Activated CD4-positive, alpha-beta T cell treated with anti-CD3 and anti-CD28 coated beads, Interleukin-2, amount 50 U/mL, for 24 hours (primary cell): ENCODE results near the gene ANKRD40.
A peak's percentile ranks its signal among the peaks of the same experiment; 100 is the strongest.
"Not testable (repeated sequence)": the region's sequence is repeated elsewhere in the genome, so short reads cannot be mapped to it uniquely, and the experiment has no call there.

Experiments used
- DNase-seq, 2 donors: peaks; one replicate each; pipeline ENCODE4 v3.0.0-alpha.2; 2020; ENCODE audit warnings: low read depth in 1 of 2, low spot score in 1 of 2

The ANKRD40 gene

GRCh38 chr17:50707289-50708049 lies at the start of gene ANKRD40:
TSS of gene ANKRD40 (minus strand) at chr17:50707914. CDS start at chr17:50707654, 260 bp downstream.
- peak; percentile 90 to 92 for DNase-seq

- no peak for DNase-seq
Measured at GRCh38 chr17:50754521-50754920, 46.8 kb upstream of the ANKRD40 start.

GRCh38 chr17:50749245-50749644 lies 41.5 kb upstream of the ANKRD40 start:
- DNase-seq = no peak

GRCh38 chr17:50745631-50746030 lies 37.9 kb upstream of the ANKRD40 start:
- no peak for DNase-seq

- no peak for DNase-seq
Measured at GRCh38 chr17:50739098-50739497, 31.4 kb upstream of the ANKRD40 start.

DNA sequence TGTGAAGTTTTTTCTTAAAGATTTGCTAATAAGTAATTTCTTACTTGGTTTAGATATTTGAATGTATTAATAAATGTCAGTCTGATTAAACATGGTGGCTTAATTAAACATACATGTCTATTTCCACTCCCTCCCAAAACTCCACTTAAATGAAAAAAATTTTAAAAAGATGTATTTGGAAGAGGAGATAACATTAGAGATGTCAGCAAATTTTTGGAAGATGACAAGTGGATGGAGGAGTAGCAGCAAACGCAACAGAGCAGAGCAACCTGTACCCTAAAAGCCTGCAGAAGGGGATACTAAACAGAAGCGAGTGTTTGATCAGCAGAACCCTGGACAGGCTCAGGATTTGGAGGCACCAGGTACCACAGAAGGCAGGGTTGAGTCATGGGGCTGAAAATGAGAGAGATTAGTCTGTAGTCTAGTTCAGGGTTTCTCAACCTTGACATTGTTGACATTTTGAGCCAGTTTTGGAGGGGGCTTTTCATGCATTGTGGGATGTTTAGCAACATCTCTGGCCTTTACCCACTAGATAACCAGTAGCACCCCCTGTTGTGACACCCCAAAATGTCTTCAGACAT lies 29.5 kb upstream of the ANKRD40 start:
- no peak for DNase-seq

DNA sequence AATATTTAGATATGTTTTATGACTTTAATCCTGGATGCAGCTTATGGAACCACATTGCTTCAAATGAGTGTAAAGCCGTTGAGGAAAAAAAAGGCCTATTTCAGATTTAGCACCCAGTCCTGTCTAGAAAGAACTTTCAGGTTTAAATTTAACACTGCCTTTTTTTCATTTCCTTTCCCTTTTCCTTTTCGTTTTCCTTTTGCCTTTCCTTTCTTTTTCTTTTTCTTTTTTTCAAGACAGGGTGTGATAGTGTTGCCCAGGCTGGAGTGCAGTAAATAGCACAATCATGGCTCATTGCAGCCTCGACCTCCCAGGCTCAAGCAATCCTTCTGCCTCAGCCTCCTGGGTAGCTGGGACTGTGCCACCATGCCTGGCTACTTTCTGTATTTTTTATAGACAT lies 27.6 kb upstream of the ANKRD40 start:
- DNase-seq = no peak

DNA sequence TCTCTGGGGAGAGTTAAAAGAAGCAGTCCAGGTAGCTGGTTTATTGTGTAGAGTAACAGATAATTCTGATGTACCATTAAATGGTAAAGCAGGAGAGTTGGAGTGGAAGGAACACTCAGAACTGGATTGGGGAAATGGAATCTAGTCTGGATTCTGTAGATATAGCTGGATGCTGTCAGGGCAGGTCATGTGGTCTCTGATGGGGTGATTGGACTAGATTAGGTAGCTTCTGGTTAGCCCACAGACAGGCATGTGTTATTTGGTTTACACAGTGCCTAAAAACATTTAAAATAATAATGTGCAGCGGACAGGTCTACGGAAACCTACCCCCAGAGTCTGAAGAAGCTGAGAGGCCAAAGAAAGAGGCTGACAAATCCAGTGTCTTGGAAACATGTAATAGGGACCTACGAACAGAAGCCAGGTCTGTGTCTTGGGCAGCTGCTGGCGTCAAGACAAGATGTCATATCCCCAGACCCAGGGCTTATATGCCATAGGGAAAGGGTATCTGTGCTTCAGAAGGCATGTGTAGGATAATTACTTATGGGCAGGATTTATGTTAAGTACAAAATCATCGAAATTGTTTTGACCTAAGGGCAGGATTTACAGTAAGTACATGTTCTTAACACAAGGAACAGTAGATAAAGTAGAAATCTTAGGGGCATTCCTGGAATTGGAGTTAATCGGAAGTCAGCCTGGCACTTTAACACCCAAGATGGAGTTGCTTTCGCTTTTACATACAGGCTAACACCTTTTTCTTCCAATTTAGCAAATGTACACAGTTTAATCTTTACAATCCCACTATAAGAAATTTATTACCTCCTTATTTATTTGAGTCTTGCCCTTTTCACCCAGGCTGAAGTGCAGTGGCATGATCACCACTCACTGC lies 24.1 kb upstream of the ANKRD40 start:
- DNase-seq = no peak

DNA sequence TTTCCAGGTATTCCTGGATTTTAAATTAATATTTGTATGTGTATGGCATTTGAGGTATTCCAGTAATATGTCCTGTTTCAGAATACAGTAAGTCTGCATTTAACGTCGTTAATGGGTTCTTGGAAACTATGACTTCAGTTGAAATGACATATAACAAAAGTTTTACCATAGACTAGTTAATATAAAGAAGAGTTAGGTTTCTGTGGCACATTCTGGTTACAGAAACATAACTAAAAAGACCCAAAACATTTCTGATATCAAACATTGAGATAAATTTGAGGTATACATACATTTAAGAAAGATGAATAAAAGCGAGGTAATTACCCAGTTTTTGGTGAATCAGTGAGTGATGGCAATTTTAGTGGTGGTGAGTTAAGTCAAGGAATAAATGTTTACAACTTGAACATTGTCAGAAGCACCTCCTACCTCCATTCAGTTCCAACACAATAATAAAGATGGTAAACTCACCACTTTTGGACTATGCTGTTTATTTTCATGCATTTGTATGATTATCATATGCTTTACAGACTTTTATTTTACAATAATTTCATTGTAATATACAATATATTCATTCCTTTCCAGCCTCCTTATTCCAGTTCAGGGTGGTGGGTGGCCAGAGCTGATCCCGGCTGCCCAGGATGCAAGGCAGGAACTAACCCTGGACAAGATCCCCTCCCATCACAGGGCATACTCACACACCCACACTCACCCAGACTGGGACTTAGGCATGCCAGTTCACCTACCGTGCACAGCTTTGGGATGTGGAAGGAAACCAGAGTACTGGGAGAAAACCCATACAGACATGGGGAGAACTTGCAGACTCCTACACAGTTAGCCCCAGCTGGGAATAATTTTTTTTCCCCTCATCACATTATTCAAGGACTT lies 21.4 kb upstream of the ANKRD40 start:
- DNase-seq = no peak

DNA sequence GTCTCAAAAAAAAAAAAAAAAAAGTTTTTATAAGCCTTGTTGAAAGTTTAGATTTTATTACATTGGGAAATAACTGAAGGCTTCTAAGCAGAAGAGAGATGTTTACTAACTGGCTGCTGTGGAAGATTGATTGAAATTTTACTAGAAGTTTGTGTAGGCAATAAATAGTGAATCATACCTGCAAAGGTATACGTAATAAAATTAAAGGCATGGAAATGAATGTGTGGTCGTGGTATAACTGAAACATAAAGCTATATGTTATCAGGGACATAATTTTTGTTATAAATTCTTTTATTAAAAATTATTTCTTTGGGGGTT lies 20.4 kb upstream of the ANKRD40 start:
- no peak for DNase-seq

GRCh38 chr17:50725769-50726655 lies 18.3 kb upstream of the ANKRD40 start:
- no peak for DNase-seq

DNA sequence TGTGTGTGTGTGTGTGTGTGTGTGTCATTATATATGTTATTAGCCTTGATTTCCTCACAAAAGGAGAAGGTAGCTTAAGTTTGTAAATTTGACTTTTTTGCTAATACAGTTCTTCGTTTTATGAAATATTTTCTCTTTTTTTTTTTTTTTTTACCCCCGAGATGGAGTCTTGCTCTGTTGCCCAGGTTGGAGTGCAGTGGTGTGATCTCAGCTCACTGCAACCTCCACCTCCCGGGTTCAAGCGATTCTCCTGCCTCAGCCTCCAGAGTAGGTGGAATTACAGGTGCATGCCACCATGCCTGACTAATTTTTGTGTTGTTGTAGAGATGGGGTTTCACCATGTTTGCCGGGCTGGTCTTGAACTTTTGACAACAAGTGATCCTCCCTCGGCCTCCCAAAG lies 16.9 kb upstream of the ANKRD40 start:
- not testable (repeated sequence) for DNase-seq

DNA sequence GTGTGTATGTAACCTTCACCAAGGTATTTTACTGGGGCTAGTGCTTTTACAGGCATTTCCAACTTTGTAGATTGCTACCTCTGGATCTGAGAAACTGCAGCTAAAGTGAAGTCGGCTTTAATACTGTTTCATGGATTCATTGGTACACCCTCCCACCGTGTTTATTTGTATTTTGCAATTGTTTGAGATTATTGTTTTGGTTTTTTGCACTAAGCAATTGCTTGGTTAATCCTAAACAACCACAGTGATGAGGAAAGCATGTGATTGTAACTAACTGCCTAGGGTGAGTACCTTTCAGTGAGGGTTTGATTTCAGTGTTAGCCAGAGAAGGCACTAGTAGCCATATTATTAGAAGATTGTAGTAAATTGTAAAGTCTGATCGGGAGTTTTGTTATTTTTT lies 15.0 kb upstream of the ANKRD40 start:
- DNase-seq = no peak

- DNase-seq = no peak
Measured at GRCh38 chr17:50721194-50722010, 13.7 kb upstream of the ANKRD40 start.

GRCh38 chr17:50719924-50720794 lies 12.4 kb upstream of the ANKRD40 start:
- peak in 1 of 2 donors; percentile 8 for DNase-seq

DNA sequence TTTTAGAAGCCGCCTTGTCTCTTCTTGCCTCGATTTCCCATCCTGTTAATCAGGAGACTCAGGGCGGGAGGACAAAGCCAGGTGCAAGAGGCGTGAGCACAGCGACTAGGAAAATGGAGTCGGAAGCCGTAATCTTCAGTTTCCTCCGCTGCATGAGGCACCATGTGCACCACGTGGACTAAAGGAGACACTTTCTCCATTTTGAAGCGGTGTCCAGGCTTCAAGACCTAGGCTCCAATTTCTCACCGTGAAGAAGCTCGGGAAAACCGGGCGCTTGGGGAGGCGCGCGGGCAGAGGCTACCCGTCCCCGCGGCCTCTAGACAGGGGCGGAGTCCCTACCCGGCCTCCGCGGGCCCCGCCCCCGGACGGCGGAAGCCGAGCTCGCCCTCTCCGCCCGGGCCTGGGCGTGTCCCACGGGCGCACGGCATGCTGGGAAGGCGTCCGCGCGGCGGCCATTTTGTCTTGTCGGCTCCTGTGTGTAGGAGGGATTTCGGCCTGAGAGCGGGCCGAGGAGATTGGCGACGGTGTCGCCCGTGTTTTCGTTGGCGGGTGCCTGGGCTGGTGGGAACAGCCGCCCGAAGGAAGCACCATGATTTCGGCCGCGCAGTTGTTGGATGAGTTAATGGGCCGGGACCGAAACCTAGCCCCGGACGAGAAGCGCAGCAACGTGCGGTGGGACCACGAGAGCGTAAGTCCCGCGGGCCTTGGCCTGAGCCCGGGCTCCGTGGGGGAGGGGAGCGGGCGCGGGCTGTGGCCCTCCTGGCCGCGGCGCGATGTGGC lies 11.6 kb upstream of the ANKRD40 start, which contains the start of gene LUC7L3:
Gene LUC7L3, plus strand, starts transcription at position 460 of the 780 bp plus-strand sequence. Its CDS starts 130 bp downstream, at position 590.
- DNase-seq = peak; percentile 90

GRCh38 chr17:50715471-50715870 lies 7.8 kb upstream of the ANKRD40 start:
- DNase-seq = no peak
